ENCODE measurements around the gene HIP1. TPM values are rescaled to one million over a fixed set of nuclear protein-coding genes. Genes with fewer than 3 reads are reported as not detected.

HIP1 gene
- total RNA-seq, 1 experiment from 2014 or later, result 13.7 TPM

- Mint-ChIP-seq H3K36me3 (ENCODE audit: insufficient read depth, unreplicated experiment) (no peaks in the 10 kb centered on the region), H3K27me3 (ENCODE audit: insufficient read depth, unreplicated experiment) (no peaks in the 10 kb centered on the region), H3K27ac (ENCODE audit: unreplicated experiment) (no peak overlapping the region), H3K9me3 (ENCODE audit: unreplicated experiment) (peaks cover 10% of the 10 kb centered on the region), H3K4me3 (ENCODE audit: unreplicated experiment) (no peak overlapping the region), H3K4me1 (ENCODE audit: low read depth, unreplicated experiment) (no peaks in the 10 kb centered on the region)
- Histone ChIP-seq H3K36me3 (ENCODE audit: control insufficient read depth, insufficient read depth, low read length) (no peaks in the 10 kb centered on the region), H3K4me1 (no peaks in the 10 kb centered on the region), H3K27me3 (replicated peaks; ENCODE audit: control insufficient read depth, insufficient read depth, low read length) (no peaks in the 10 kb centered on the region), H3K9me3 (peaks cover 23% of the 10 kb centered on the region), H3K4me3 (ENCODE audit: low read depth, low read length) (no peak overlapping the region)
- CTCF ChIA-PET, result no interaction called here
- no peak for DNase-seq
- intact Hi-C loops (cut with micrococcal nuclease; ENCODE audit: unreplicated experiment), result no loop called here
- POLR2A ChIA-PET, result no interaction called here
- no peak for TF ChIP-seq CTCF (IDR thresholded peaks at IDR 0.05; ENCODE audit: insufficient read depth in 1 of 2, low read depth in 1 of 2, low read length in 1 of 2, severe bottlenecking in 1 of 2, unreplicated experiment in 1 of 2)
- BruUV-seq (replicated peaks), result no TSS peak
Measured at GRCh38 chr7:75711656-75712514, 26.9 kb downstream of the HIP1 start.

- ChIA-PET POLR2A (no interaction called here), CTCF (no interaction called here)
- Mint-ChIP-seq H3K36me3 (ENCODE audit: insufficient read depth, unreplicated experiment) (no peaks in the 10 kb centered on the region), H3K4me1 (ENCODE audit: low read depth, unreplicated experiment) (no peaks in the 10 kb centered on the region), H3K9me3 (ENCODE audit: unreplicated experiment) (peaks cover 10% of the 10 kb centered on the region), H3K27me3 (ENCODE audit: insufficient read depth, unreplicated experiment) (no peaks in the 10 kb centered on the region), H3K27ac (ENCODE audit: unreplicated experiment) (no peak overlapping the region), H3K4me3 (ENCODE audit: unreplicated experiment) (no peak overlapping the region)
- DNase-seq, result no peak
- Histone ChIP-seq H3K4me1 (no peaks in the 10 kb centered on the region), H3K27me3 (replicated peaks; ENCODE audit: control insufficient read depth, insufficient read depth, low read length) (no peaks in the 10 kb centered on the region), H3K4me3 (ENCODE audit: low read depth, low read length) (no peak overlapping the region), H3K9me3 (peaks cover 23% of the 10 kb centered on the region), H3K36me3 (ENCODE audit: control insufficient read depth, insufficient read depth, low read length) (no peaks in the 10 kb centered on the region)
- TF ChIP-seq CTCF (IDR thresholded peaks at IDR 0.05; ENCODE audit: insufficient read depth in 1 of 2, low read depth in 1 of 2, low read length in 1 of 2, severe bottlenecking in 1 of 2, unreplicated experiment in 1 of 2), result no peak
- intact Hi-C loops (cut with micrococcal nuclease; ENCODE audit: unreplicated experiment), result no loop called here
- BruUV-seq (replicated peaks), result no TSS peak
Measured at GRCh38 chr7:75711076-75711475, 27.7 kb downstream of the HIP1 start.

GRCh38 chr7:75704928-75705327 lies 33.8 kb downstream of the HIP1 start:
- Histone ChIP-seq H3K9me3 (peaks cover 13% of the 10 kb centered on the region), H3K27me3 (replicated peaks; ENCODE audit: control insufficient read depth, insufficient read depth, low read length) (no peaks in the 10 kb centered on the region), H3K4me1 (no peaks in the 10 kb centered on the region), H3K4me3 (ENCODE audit: low read depth, low read length) (no peak overlapping the region), H3K36me3 (ENCODE audit: control insufficient read depth, insufficient read depth, low read length) (no peaks in the 10 kb centered on the region)
- no peak for DNase-seq
- Mint-ChIP-seq H3K27ac (ENCODE audit: unreplicated experiment) (no peak overlapping the region), H3K9me3 (ENCODE audit: unreplicated experiment) (no peaks in the 10 kb centered on the region), H3K36me3 (ENCODE audit: insufficient read depth, unreplicated experiment) (no peaks in the 10 kb centered on the region), H3K27me3 (ENCODE audit: insufficient read depth, unreplicated experiment) (no peaks in the 10 kb centered on the region), H3K4me3 (ENCODE audit: unreplicated experiment) (no peak overlapping the region), H3K4me1 (ENCODE audit: low read depth, unreplicated experiment) (no peaks in the 10 kb centered on the region)
- ChIA-PET CTCF (no interaction called here), POLR2A (no interaction called here)
- no TSS peak for BruUV-seq (replicated peaks)
- intact Hi-C loops (cut with micrococcal nuclease; ENCODE audit: unreplicated experiment), result no loop called here
- TF ChIP-seq CTCF (IDR thresholded peaks at IDR 0.05; ENCODE audit: insufficient read depth in 1 of 2, low read depth in 1 of 2, low read length in 1 of 2, severe bottlenecking in 1 of 2, unreplicated experiment in 1 of 2), result no peak

Data from Caco-2 (cell line).